PC-3 (cell line): ENCODE results near the gene METTL16. TPM values are rescaled to one million over a fixed set of nuclear protein-coding genes. Genes with fewer than 3 reads are reported as not detected.

Experiments used
- ATAC-seq: fragments of 200-7000 bp; cut with Tn5 transposase; 2 replicates; pipeline ENCODE4 v1.9.1; 2020; ENCODE audit warnings: mild to moderate bottlenecking, moderate library complexity
- BruUV-seq: library from RNA; stranded (reverse); fragments of 400-500 nt; replicated peaks from 2 replicates; lab custom pipeline; 2021; lab: Mats Ljungman, UMichigan
- CTCF ChIA-PET: fragments of 300-600 bp; sonication (Branson Sonifier 250); formaldehyde crosslinking; loops from one replicate; lab custom pipeline; 2022; ENCODE audit warnings: antibody characterized with exemption; lab: Charles Lee
- POLR2A ChIA-PET: fragments of 300-600 bp; sonication (Branson Sonifier 250); formaldehyde crosslinking; loops from one replicate; lab custom pipeline; 2022; ENCODE audit warnings: antibody characterized with exemption; ENCODE audit not compliant: unreplicated experiment; lab: Charles Lee
- DNase-seq: peaks from one replicate; pipeline ENCODE4 v3.0.0-alpha.2; 2015
- H2AFZ ChIP-seq: fragments of 300-600 bp; sonication (generic); 2 replicates; pipeline ENCODE4 v1.6.0; 2016; ENCODE audit warnings: antibody characterized with exemption, low read length
- H3F3A ChIP-seq: fragments of 300-600 bp; sonication (generic); one replicate; pipeline ENCODE4 v1.6.0; 2017; ENCODE audit warnings: antibody characterized with exemption, low read length, control low read depth, mild to moderate bottlenecking; ENCODE audit not compliant: unreplicated experiment
- H3K27ac ChIP-seq: fragments of 300-600 bp; sonication (generic); 2 replicates; pipeline ENCODE4 v1.5.1; 2016; ENCODE audit warnings: mild to moderate bottlenecking, low read length
- H3K27me3 ChIP-seq: fragments of 300-600 bp; sonication (generic); 2 replicates; pipeline ENCODE4 v1.6.1; 2016; ENCODE audit warnings: low read length, mixed read lengths
- H3K36me3 ChIP-seq: fragments of 300-600 bp; sonication (generic); 2 replicates; pipeline ENCODE4 v1.6.1; 2016; ENCODE audit warnings: low read depth, mixed run types, low read length, mixed read lengths
- H3K4me1 ChIP-seq: fragments of 300-600 bp; sonication (generic); 2 replicates; pipeline ENCODE4 v1.5.1; 2016; ENCODE audit warnings: low read length; ENCODE audit not compliant: insufficient read depth
- H3K4me2 ChIP-seq: fragments of 300-600 bp; sonication (generic); 2 replicates; pipeline ENCODE4 v1.6.0; 2016; ENCODE audit warnings: low read length
- H3K4me3 ChIP-seq: fragments of 300-600 bp; sonication (generic); 2 replicates; pipeline ENCODE4 v1.5.1; 2016; ENCODE audit warnings: mild to moderate bottlenecking, low read length, mixed read lengths
- H3K79me2 ChIP-seq: fragments of 300-600 bp; sonication (generic); 2 replicates; pipeline ENCODE4 v1.6.1; 2017; ENCODE audit warnings: low read length, mixed read lengths
- H3K9ac ChIP-seq: fragments of 300-600 bp; sonication (generic); 2 replicates; pipeline ENCODE4 v1.6.0; 2016; ENCODE audit warnings: mild to moderate bottlenecking, low read length
- H3K9me2 ChIP-seq: fragments of 300-600 bp; sonication (generic); replicated peaks from 2 replicates; pipeline ENCODE4 v1.6.1; 2016; ENCODE audit warnings: mixed run types, low read length, mixed read lengths
- H3K9me3 ChIP-seq: fragments of 300-600 bp; sonication (generic); 2 replicates; pipeline ENCODE4 v1.6.1; 2016; ENCODE audit warnings: low read length, mixed read lengths
- H4K20me1 ChIP-seq: fragments of 300-600 bp; sonication (generic); 2 replicates; pipeline ENCODE4 v1.6.1; 2016; ENCODE audit warnings: low read length, mixed read lengths
- EZH2 ChIP-seq: fragments of 300-600 bp; sonication (generic); IDR thresholded peaks from one replicate; pipeline ENCODE4 v1.6.1; 2017; ENCODE audit warnings: antibody characterized with exemption, mild to moderate bottlenecking, low read length; ENCODE audit not compliant: unreplicated experiment
- EZH2phosphoT487 ChIP-seq: fragments of 300-600 bp; sonication (generic); IDR thresholded peaks from 2 replicates; pipeline ENCODE4 v1.6.1; 2018; ENCODE audit warnings: mild to moderate bottlenecking, antibody characterized with exemption, low read length, borderline replicate concordance
- intact Hi-C: fragments of 100-400 bp; cut with micrococcal nuclease; formaldehyde crosslinking; loops from 2 replicates; pipeline ENCODE4 v1.9.0; 2023
- total RNA-seq: library from RNA; depleted of rRNA; stranded (reverse); fragments of >200 nt; gene quantifications from 2 replicates; pipeline ENCODE4 v1.2.3, GENCODE V29; 2014
- TF ChIP-seq, protein P1 (sequence below): fragments of 300-600 bp; sonication (generic); conservative IDR thresholded peaks from 2 replicates; pipeline ENCODE4 v1.5.1; 2017; ENCODE audit warnings: antibody characterized with exemption, low read depth, mild to moderate bottlenecking, low read length

Gene METTL16
- total RNA-seq, 1 experiment from 2014 or later, result 20.8 TPM

DNA sequence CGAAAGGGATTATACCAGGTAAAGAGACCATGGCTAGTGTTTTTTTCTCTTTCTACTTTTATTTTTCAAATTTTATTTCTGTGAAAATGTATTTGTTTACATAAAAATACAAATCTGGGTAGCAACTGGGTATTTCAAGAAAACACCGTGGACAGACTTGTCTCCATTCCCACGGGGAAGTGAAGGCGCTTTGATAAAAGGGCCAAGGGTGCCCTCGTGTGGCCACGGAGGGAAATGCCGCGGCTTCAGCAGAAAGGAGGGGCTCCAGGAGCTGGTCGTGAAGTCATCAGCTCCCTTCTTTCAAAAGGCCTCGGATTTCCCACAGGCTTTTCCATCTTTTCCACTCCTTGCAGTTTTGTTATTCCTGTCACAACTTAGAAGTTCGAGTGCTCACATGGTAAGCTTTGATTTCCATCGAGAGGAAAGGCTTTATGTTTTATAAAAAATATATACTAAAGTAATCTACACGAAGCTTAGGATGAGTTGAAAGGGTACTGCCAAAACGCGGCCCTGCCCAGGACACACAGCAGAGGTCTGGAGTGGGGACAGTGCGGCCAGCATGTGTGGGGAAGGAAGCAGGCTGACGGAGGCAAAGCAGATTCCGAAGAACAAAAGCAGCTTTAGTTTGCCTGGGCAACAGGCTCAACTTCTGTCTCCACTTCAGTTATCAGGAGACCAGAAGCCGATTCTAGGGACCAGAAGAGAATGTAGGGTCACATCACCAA is 95.5 kb downstream of the METTL16 start:
- BruUV-seq, result no TSS peak
- DNase-seq (peak; percentile 90), ATAC-seq (peak; percentile 74)
- intact Hi-C loops, result loop anchor here (1.0 kb wide), 1 partner anchor 34 kb away; no protein-coding TSS in a partner anchor
- no peak overlapping the region for H2AFZ ChIP-seq
- no peak overlapping the region for H3K4me3 ChIP-seq
- ChIA-PET POLR2A (interaction anchor here (0.5 to 0.6 kb wide), 2 partner anchors 94 to 220 kb away, joined by 3 to 11 read pairs; no protein-coding TSS in a partner anchor), CTCF (interaction anchor here (0.5 to 1.8 kb wide), 7 partner anchors 9 to 163 kb away, joined by 3 to 57 read pairs (median 6); no protein-coding TSS in a partner anchor)
- TF ChIP-seq, protein P1, sequence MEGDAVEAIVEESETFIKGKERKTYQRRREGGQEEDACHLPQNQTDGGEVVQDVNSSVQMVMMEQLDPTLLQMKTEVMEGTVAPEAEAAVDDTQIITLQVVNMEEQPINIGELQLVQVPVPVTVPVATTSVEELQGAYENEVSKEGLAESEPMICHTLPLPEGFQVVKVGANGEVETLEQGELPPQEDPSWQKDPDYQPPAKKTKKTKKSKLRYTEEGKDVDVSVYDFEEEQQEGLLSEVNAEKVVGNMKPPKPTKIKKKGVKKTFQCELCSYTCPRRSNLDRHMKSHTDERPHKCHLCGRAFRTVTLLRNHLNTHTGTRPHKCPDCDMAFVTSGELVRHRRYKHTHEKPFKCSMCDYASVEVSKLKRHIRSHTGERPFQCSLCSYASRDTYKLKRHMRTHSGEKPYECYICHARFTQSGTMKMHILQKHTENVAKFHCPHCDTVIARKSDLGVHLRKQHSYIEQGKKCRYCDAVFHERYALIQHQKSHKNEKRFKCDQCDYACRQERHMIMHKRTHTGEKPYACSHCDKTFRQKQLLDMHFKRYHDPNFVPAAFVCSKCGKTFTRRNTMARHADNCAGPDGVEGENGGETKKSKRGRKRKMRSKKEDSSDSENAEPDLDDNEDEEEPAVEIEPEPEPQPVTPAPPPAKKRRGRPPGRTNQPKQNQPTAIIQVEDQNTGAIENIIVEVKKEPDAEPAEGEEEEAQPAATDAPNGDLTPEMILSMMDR, result peak; percentile 85
- no peak for TF ChIP-seq EZH2phosphoT487
- H3K36me3 ChIP-seq, result peaks cover 6% of the 10 kb centered on the region; the same call in 1 of the 2 replicates
- H3K9me2 ChIP-seq, result no peaks in the 10 kb centered on the region
- H3K4me1 ChIP-seq, result no peaks in the 10 kb centered on the region
- H3K4me2 ChIP-seq, result no peak overlapping the region
- H3K79me2 ChIP-seq, result no peaks in the 10 kb centered on the region
- no peaks in the 10 kb centered on the region for H3K9me3 ChIP-seq
- H3K27ac ChIP-seq, result no peak overlapping the region
- H4K20me1 ChIP-seq, result no peaks in the 10 kb centered on the region
- H3K9ac ChIP-seq, result no peak overlapping the region
- H3K27me3 ChIP-seq, result no peaks in the 10 kb centered on the region
- no peaks in the 10 kb centered on the region for H3F3A ChIP-seq

- intact Hi-C loops, result no loop called here
- no TSS peak for BruUV-seq
- POLR2A ChIA-PET, result no interaction called here
Observed at GRCh38 chr17:2415081-2415480, 96.6 kb downstream of the METTL16 start.

More at GRCh38 chr17:2415081-2415480, 96.6 kb downstream of the METTL16 start:
- Histone ChIP-seq H3K9me3 (no peaks in the 10 kb centered on the region), H3K4me1 (no peaks in the 10 kb centered on the region), H3K9ac (no peak overlapping the region), H3K9me2 (no peaks in the 10 kb centered on the region), H2AFZ (no peak overlapping the region), H3F3A (no peaks in the 10 kb centered on the region), H3K79me2 (no peaks in the 10 kb centered on the region), H3K27me3 (no peaks in the 10 kb centered on the region), H3K36me3 (peaks cover 6% of the 10 kb centered on the region; the same call in 1 of the 2 replicates), H4K20me1 (no peaks in the 10 kb centered on the region), H3K4me2 (no peak overlapping the region), H3K27ac (no peak overlapping the region), H3K4me3 (no peak overlapping the region)
- CTCF ChIA-PET, result interaction anchor here (1.8 kb wide), 2 partner anchors 32 to 33 kb away, joined by 12 to 57 read pairs; no protein-coding TSS in a partner anchor
- TF ChIP-seq, protein P1, result no peak
- TF ChIP-seq EZH2 (no peak), EZH2phosphoT487 (no peak)
- ATAC-seq (no peak), DNase-seq (no peak)
